AG04450 (cell line): Measurements from ENCODE around the gene PEX1. TPM values are rescaled to one million over a fixed set of nuclear protein-coding genes. Genes with fewer than 3 reads are reported as not detected.

ENCODE experiments used
- CTCF ChIA-PET: fragments of 300-600, 350-600 bp; formaldehyde crosslinking; extraction: SDS; loops from one replicate; lab custom pipeline; 2022; ENCODE audit warnings: antibody characterized with exemption, inconsistent platforms; lab: Charles Lee
- POLR2A ChIA-PET: fragments of 350-600 bp; formaldehyde crosslinking; extraction: SDS; loops from one replicate; lab custom pipeline; 2021; ENCODE audit warnings: antibody characterized with exemption, inconsistent platforms; lab: Yijun Ruan, JAX
- DNase-seq: peaks from one replicate; pipeline ENCODE4 v3.0.0-alpha.2; 2011; ENCODE audit warnings: low read depth, low spot score
- H3K27ac ChIP-seq: one replicate; pipeline ENCODE4 v1.5.1; 2012; ENCODE audit warnings: low read depth, low read length, control low read depth
- H3K27me3 ChIP-seq: one replicate; pipeline ENCODE4 v1.6.0; 2012; ENCODE audit warnings: low read length; ENCODE audit not compliant: control insufficient read depth, insufficient read depth
- H3K4me3 ChIP-seq: 2 replicates; pipeline ENCODE4 v1.5.1; 2011; ENCODE audit warnings: mild to moderate bottlenecking, low read depth, low read length, control low read depth
- H3K9me3 ChIP-seq: 2 replicates; pipeline ENCODE4 v1.5.1; 2012; ENCODE audit warnings: low read length; ENCODE audit not compliant: control insufficient read depth, insufficient read depth
- polyA plus RNA-seq: library from polyadenylated mRNA; depleted of rRNA; stranded (reverse); fragments of >200 nt; gene quantifications from 2 replicates; pipeline ENCODE4 v1.2.3, GENCODE V29; 2011
- TF ChIP-seq, protein P1 (sequence below): IDR thresholded peaks from 2 replicates; pipeline ENCODE4 v1.5.1; 2011; ENCODE audit warnings: low read depth, low read length, control low read depth, inconsistent platforms

The PEX1 gene
- polyA plus RNA-seq, 1 experiment: 20.9 TPM

DNA sequence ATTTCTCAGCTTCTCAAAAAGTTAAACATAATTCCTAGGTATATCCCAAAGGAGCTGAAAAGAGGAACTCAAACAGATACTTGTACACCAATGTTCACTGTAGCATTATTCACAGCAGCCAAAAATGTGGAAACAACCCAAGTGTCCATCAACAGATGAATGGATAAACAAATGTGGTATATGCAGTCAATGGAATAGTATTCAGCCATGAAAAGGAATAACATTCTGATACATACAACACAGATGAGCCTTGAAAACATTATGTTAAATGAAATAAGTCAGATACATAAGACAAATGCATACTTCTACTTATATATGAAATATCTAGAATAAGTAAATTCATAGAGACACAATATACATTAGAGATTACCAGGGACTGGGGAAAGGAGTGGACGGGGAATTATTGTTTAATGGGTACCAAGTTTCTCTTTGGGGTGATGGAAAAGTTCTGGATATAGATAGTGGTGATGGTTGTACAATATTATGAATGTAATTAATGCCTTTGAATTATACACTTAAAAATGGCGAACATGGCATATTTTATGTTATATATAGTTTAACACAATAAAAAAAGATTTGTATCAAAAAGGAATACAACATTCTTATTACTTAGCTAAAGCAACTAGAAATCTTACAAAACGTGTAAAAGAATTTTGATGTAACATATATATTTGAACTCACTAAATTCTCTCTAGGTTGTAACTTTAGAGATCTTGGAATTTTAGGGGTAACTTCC, 15.0 kb downstream of the PEX1 start:
- H3K27ac ChIP-seq: no peak overlapping the region
- no peak overlapping the region for H3K4me3 ChIP-seq
- no peak for DNase-seq
- TF ChIP-seq, protein P1, sequence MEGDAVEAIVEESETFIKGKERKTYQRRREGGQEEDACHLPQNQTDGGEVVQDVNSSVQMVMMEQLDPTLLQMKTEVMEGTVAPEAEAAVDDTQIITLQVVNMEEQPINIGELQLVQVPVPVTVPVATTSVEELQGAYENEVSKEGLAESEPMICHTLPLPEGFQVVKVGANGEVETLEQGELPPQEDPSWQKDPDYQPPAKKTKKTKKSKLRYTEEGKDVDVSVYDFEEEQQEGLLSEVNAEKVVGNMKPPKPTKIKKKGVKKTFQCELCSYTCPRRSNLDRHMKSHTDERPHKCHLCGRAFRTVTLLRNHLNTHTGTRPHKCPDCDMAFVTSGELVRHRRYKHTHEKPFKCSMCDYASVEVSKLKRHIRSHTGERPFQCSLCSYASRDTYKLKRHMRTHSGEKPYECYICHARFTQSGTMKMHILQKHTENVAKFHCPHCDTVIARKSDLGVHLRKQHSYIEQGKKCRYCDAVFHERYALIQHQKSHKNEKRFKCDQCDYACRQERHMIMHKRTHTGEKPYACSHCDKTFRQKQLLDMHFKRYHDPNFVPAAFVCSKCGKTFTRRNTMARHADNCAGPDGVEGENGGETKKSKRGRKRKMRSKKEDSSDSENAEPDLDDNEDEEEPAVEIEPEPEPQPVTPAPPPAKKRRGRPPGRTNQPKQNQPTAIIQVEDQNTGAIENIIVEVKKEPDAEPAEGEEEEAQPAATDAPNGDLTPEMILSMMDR: no peak
- ChIA-PET CTCF (interaction anchor here (1.8 kb wide), 1 partner anchor 15 kb away, joined by 9 read pairs; the partner anchor contains the start of genes PEX1 and RBM48), POLR2A (no interaction called here)
- no peaks in the 10 kb centered on the region for H3K9me3 ChIP-seq
- H3K27me3 ChIP-seq: no peaks in the 10 kb centered on the region

DNA sequence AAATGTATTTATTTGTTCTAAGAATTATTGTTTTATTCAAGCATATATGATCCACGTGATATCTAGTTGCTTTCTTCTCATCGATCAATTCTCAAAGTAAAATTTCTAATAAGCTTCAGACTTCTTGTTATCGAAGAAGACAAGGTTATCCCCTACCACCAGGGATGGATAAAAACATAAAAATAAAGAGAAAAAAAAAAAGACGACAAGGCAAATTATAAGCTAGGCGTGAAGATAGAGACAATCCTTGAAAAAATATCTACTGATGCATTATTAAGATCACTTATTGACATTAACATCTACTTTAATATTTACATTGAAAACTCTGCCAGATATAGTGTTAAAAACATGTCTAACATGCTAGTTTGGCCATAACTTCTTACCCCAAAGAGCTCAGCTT, 19.4 kb downstream of the PEX1 start:
- Histone ChIP-seq H3K4me3 (no peak overlapping the region), H3K27ac (no peak overlapping the region), H3K27me3 (no peaks in the 10 kb centered on the region), H3K9me3 (no peaks in the 10 kb centered on the region)
- POLR2A ChIA-PET: no interaction called here
- DNase-seq: no peak
- CTCF ChIA-PET: interaction anchor here (0.7 kb wide), 1 partner anchor 679 kb away, joined by 7 read pairs; no protein-coding TSS in a partner anchor
- TF ChIP-seq, protein P1: no peak

DNA sequence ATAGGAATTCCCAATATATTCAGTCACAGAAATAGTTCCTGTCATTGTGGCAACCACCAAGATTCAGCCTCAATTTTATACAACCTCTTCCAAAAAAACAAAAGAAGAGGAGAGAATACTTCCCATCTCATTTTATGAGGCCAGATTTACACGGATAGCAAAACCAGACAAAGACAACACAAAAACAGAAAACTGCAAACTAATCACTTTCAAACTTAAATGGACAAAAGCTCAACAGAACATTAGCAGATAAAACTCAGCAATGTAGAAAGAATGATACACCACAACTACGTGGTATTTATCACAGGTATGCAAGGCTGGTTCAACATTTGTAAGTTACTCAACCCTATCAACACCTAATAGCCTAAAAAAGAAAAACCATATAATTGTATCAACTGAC, 22.0 kb downstream of the PEX1 start:
- CTCF ChIA-PET: interaction anchor here (1.8 kb wide), 1 partner anchor 84 kb away, joined by 7 read pairs; the partner anchor contains the start of gene FAM133B
- Histone ChIP-seq H3K27me3 (no peaks in the 10 kb centered on the region), H3K27ac (no peak overlapping the region), H3K9me3 (no peaks in the 10 kb centered on the region), H3K4me3 (no peak overlapping the region)
- TF ChIP-seq, protein P1: no peak
- no peak for DNase-seq
- POLR2A ChIA-PET: no interaction called here

DNA sequence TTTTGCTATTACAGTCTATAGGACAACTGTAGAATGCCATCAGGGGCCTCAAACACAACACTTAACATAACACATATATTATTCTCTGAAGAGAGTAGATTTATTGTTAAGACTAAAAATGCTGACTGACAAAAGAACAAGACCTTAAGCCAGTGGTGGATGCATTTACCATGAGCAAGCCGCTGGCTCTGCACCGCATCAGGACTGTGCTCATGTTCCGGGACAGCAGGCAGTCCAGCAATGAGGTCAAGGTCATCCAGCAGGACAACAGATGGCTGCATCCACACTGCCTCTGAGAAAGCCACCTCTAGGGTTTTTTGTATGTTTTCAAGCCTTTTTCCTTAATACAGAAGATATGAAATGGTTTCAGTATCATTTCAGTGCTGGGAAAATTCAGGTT, 23.8 kb downstream of the PEX1 start:
- POLR2A ChIA-PET: no interaction called here
- Histone ChIP-seq H3K27me3 (no peaks in the 10 kb centered on the region), H3K4me3 (no peak overlapping the region), H3K9me3 (no peaks in the 10 kb centered on the region), H3K27ac (no peak overlapping the region)
- TF ChIP-seq, protein P1: no peak
- CTCF ChIA-PET: no interaction called here
- no peak for DNase-seq

DNA sequence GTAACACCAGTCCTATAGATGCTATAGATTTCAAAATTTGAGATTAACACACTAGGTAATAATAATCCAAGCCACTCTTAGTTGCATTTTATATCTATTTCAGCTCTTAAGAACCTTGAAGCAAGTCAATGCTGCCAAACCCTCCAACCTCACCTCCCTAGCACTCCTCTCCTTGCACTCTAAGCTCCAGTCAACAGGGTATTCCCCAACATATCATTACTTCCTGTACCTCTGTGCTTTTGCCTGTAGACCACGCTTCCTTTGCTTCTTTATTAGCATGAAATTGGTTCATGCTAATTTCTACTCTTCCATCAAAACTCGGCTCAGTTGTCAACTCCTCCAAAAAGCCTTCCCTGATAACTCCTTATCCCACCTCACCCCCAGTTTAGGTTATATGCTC, 24.6 kb downstream of the PEX1 start:
- Histone ChIP-seq H3K27me3 (no peaks in the 10 kb centered on the region), H3K27ac (no peak overlapping the region), H3K4me3 (no peak overlapping the region), H3K9me3 (no peaks in the 10 kb centered on the region)
- ChIA-PET POLR2A (no interaction called here), CTCF (no interaction called here)
- TF ChIP-seq, protein P1: no peak
- DNase-seq: no peak
